HG03064 (cell line): Measurements from ENCODE around the gene PRDM2.
"Not testable (repeated sequence)": the region's sequence is repeated elsewhere in the genome, so short reads cannot be mapped to it uniquely, and the experiment has no call there.

ENCODE experiments used
- ATAC-seq: cut with Tn5 transposase; IDR thresholded peaks from one replicate; pipeline ENCODE4 v1.9.1; 2021; ENCODE audit warnings: low read depth; ENCODE audit not compliant: unreplicated experiment

Gene PRDM2

GRCh38 chr1:13699936-13700520, at the start of gene PRDM2:
Gene PRDM2, plus strand, starts transcription at chr1:13700188. Its CDS starts 15,418 bp downstream, at chr1:13715606.
- ATAC-seq: peak; percentile 47

- no peak for ATAC-seq
These were observed 48.7 kb upstream of the PRDM2 start for GRCh38 chr1:13651279-13651678.

- no peak for ATAC-seq
These were observed 47.8 kb upstream of the PRDM2 start for GRCh38 chr1:13652238-13652637.

- no peak for ATAC-seq
These were observed 38.4 kb upstream of the PRDM2 start for GRCh38 chr1:13661539-13661938.

GRCh38 chr1:13662493-13662892, 37.5 kb upstream of the PRDM2 start:
- no peak for ATAC-seq

GRCh38 chr1:13663969-13664368, 36.0 kb upstream of the PRDM2 start:
- no peak for ATAC-seq

GRCh38 chr1:13664451-13664850, 35.5 kb upstream of the PRDM2 start:
- ATAC-seq: no peak

GRCh38 chr1:13666317-13666716, 33.7 kb upstream of the PRDM2 start:
- no peak for ATAC-seq

GRCh38 chr1:13667691-13668090, 32.3 kb upstream of the PRDM2 start:
- no peak for ATAC-seq

- ATAC-seq: no peak
These were observed 25.6 kb upstream of the PRDM2 start for GRCh38 chr1:13674377-13674776.

- ATAC-seq: no peak
These were observed 24.8 kb upstream of the PRDM2 start for GRCh38 chr1:13675151-13675651.

- ATAC-seq: no peak
These were observed 22.1 kb upstream of the PRDM2 start for GRCh38 chr1:13677896-13678295.

GRCh38 chr1:13679651-13680050, 20.3 kb upstream of the PRDM2 start:
- no peak for ATAC-seq

GRCh38 chr1:13680609-13681008, 19.4 kb upstream of the PRDM2 start:
- ATAC-seq: not testable (repeated sequence)

- no peak for ATAC-seq
These were observed 18.1 kb upstream of the PRDM2 start for GRCh38 chr1:13681921-13682320.

- ATAC-seq: no peak
These were observed 17.5 kb upstream of the PRDM2 start for GRCh38 chr1:13682444-13682843.

GRCh38 chr1:13683206-13683605, 16.8 kb upstream of the PRDM2 start:
- ATAC-seq: no peak

GRCh38 chr1:13687151-13687715, 12.8 kb upstream of the PRDM2 start:
- no peak for ATAC-seq

- not testable (repeated sequence) for ATAC-seq
These were observed 6.9 kb upstream of the PRDM2 start for GRCh38 chr1:13693094-13693493.

GRCh38 chr1:13694886-13695684, 4.9 kb upstream of the PRDM2 start:
- no peak for ATAC-seq

- ATAC-seq: no peak
These were observed 2.2 kb upstream of the PRDM2 start for GRCh38 chr1:13697738-13698137.

GRCh38 chr1:13699510-13699909, 478 bp upstream of the PRDM2 start:
- ATAC-seq: no peak
